Stimulated activated CD8-positive, alpha-beta memory T cell treated with anti-CD3 and anti-CD28 coated beads, Interleukin-4, amount 100 ng/mL, for 24 hours (primary cell): ENCODE results near the gene ERGIC3.

Experiments
- DNase-seq: peaks from one replicate; pipeline ENCODE4 v3.0.0-alpha.2; 2020; ENCODE audit warnings: low read depth

ERGIC3 gene

GRCh38 chr20:35561671-35562070 lies 19.8 kb downstream of the ERGIC3 start:
- DNase-seq: no peak

GRCh38 chr20:35562541-35563110 lies 20.7 kb downstream of the ERGIC3 start:
- no peak for DNase-seq

GRCh38 chr20:35563834-35564233 lies 22.0 kb downstream of the ERGIC3 start:
- DNase-seq: no peak

GRCh38 chr20:35564905-35565304 lies 23.0 kb downstream of the ERGIC3 start:
- DNase-seq: no peak

GRCh38 chr20:35568645-35569044 lies 26.8 kb downstream of the ERGIC3 start:
- DNase-seq: no peak

- DNase-seq: no peak
Observed at GRCh38 chr20:35571555-35571954, 29.7 kb downstream of the ERGIC3 start.

GRCh38 chr20:35572838-35573237 lies 31.0 kb downstream of the ERGIC3 start:
- DNase-seq: no peak

GRCh38 chr20:35575958-35576357 lies 34.1 kb downstream of the ERGIC3 start:
- DNase-seq: no peak

- no peak for DNase-seq
Observed at GRCh38 chr20:35576816-35577215, 34.9 kb downstream of the ERGIC3 start.

GRCh38 chr20:35578469-35578868 lies 36.6 kb downstream of the ERGIC3 start:
- no peak for DNase-seq

- no peak for DNase-seq
Observed at GRCh38 chr20:35579196-35579595, 37.3 kb downstream of the ERGIC3 start.

- no peak for DNase-seq
Observed at GRCh38 chr20:35582131-35582530, 40.3 kb downstream of the ERGIC3 start.

GRCh38 chr20:35582741-35583404 lies 41.0 kb downstream of the ERGIC3 start:
- no peak for DNase-seq

GRCh38 chr20:35583636-35584560 lies 42.0 kb downstream of the ERGIC3 start:
- no peak for DNase-seq

- no peak for DNase-seq
Observed at GRCh38 chr20:35586751-35587425, 45.0 kb downstream of the ERGIC3 start.

GRCh38 chr20:35587436-35587835 lies 45.6 kb downstream of the ERGIC3 start:
- no peak for DNase-seq

GRCh38 chr20:35588397-35588796 lies 46.5 kb downstream of the ERGIC3 start:
- no peak for DNase-seq

- DNase-seq: no peak
Observed at GRCh38 chr20:35592339-35592974, 50.6 kb downstream of the ERGIC3 start.

GRCh38 chr20:35595456-35595855 lies 53.6 kb downstream of the ERGIC3 start:
- DNase-seq: no peak

- DNase-seq: no peak
Observed at GRCh38 chr20:35595901-35596300, 54.0 kb downstream of the ERGIC3 start.

- no peak for DNase-seq
Observed at GRCh38 chr20:35597186-35597585, 55.3 kb downstream of the ERGIC3 start.

GRCh38 chr20:35598476-35598875 lies 56.6 kb downstream of the ERGIC3 start:
- DNase-seq: no peak
